HG03342 (cell line): Measurements from ENCODE around the gene RBM18.

Experiments used
- ATAC-seq: cut with Tn5 transposase; IDR thresholded peaks from one replicate; pipeline ENCODE4 v1.9.1; 2021; ENCODE audit warnings: mild to moderate bottlenecking, moderate library complexity; ENCODE audit not compliant: unreplicated experiment

RBM18 gene

DNA sequence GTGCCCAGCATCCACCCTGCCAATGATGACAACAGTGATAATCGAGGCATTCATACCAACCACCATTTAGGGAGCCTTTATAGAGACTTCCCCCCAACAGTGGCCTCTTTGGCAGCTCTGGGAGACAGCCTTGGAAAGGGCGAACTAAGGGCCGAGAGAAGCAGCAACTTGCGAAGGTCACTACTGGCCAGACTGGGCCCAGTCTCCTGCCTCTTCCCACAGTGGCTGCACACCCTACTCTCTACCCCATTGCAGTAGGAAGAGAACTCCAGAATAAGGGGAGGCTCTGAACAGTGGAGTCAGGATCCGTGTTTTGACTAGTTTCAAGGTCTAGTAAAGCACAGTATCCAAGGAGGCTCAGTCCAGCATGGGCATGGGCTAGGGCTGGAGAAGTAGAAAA lies 41.2 kb downstream of the RBM18 start:
- no peak for ATAC-seq

DNA sequence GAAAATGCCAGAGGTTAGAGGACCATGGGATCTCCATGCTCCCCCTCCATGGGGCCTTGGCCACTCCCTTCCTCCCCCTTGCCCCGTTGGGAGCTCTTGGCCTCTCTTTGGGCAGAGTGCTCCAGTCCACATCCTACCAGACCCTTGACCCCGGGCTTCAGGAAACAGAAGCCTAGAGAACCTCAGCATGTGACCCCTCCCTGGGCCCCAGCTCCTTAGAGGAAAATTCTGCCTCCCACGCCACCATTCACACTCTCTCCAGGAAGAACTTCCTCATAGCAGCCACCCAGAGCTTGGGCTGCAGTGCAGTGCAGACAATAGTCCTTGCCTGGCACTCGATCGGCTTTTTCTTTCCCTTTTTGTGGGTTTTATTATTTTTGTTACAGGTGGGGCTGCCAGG lies 41.8 kb downstream of the RBM18 start:
- no peak for ATAC-seq

DNA sequence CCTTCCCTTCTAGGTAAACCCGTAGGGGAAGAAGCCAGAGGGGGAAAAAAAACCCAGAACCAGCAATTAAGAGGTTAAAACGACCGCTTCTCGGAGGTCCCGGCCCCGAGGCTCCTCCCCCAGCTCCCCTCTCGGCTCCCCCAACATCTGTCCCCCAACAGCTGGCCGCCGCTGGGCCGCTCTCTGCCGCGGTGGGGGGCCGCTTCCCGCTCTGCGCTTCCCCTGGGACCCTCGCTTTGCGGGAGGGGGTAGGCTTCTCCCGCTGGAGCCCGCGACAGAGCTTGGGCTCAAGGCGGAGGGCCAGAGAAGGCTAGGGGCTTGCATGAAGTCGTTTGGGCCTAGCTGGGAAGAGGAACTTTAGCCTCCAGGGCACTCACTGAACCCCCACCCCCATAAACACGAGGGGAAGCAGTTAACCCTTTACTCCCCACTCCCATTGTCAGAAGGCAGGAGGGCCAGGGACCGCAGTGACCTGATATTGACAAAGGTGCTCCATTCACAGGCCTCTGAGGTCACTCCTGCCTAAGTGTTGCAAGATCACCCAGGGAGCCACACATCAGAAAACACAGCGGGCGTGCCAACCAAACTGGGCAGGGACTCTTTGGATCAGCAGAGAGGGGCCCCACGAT lies 43.3 kb downstream of the RBM18 start:
- ATAC-seq, result no peak

DNA sequence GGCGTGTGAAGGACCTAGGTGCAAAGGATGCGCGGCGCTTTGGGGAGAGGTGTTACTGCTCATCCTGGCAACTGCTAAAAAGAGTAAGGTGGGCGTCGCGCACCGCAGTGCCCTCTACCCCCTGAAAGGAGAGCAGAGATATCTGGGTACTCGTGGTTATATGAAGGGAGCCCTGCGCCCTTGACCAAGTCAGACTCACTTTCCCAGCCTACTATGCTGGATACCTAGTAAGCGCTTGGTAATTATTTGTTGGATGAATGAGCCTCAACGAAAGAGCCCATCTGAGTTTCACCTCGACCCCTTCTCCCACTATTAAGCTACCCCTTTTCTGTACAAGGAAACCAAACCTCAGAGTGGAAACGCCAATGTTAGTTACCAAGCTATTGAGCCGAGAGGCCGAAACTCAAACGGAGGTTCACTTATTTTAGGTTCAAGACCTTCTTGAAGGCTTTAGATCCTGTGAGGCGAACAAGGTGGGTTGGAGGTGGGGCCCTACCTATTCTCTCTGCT lies 43.9 kb downstream of the RBM18 start:
- no peak for ATAC-seq

DNA sequence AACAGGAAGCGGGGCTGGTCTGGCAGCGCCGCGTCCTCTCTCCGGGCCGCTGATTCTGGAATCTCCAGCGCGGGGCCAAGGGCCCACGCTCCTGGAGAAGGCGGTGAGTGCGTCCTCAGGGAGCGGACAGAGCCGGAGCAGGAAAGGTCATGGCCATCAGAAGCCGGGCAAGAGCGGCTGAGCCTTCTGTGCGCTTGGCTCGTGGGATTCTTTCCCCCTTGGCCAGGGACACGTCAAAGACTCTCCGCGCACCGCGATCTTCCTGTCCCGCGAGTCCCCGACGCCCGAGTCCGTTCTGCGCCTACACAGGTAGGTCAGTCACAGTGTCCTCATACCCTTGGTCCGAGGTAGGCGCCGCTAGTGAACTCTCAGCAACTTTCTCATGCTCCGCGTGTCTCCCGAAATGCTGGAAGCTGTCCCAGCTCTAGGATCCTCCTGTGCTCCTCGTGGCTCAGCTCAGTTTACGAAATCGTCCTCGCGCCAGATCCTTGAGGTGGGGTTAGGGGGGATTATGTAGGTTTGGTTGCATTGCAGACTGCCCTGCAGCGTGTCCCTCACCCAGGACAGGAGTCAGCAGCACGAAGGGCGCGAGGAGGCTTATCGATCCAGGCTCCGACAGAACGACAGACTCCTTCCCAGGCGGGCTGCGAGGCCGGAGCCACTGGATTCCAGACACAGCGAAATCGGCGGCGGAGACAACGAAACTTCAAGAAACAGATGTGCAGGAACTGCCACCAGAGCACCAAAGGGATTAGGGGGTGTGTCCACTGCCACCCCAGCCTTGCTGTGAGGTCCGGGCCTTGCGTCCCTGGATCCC lies 44.6 kb downstream of the RBM18 start:
- no peak for ATAC-seq

DNA sequence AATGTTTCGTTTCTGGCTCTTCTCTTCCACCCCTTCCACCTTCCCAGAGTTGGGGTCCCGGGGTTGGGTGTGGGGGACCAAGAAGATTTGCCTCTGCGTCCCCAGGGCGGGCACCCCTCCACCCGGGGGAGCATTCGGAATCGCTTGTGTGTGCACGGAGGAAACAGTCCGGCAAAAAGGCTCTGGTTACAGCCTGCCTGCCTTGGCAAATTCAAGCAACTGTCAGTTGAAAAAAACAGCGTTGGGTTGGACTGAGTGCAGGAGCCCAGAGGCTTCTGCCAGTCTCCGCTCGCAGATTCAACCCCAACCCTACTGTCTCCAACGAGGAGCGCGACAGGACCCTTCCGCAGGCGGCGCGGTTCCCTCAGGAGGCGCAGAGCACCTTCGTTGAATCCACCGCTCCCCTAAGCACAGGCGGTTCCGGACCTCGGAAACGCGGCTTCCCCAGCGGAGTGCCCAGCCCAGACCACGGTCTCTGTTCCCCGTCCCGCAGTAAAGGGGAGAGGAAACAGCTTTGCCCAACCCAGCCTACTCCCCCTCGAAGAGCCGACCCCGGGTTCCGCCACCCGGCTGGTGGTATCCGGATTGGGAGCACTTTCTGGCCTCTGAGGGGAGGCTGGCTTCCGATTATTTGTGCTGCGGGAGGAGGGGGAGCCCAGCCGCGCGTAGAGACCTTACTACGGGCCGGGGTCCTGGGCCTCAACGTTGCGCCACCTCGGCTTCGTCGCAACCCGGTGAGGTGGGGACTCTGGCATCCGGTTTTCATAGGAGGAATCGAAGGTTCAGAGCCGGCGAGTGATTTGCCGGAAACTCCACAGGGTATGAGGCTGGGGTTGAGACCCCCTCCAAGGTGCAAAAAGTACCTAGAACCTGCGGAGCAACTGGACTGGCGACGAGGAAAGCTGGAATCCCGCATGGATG lies 45.4 kb downstream of the RBM18 start:
- no peak for ATAC-seq

DNA sequence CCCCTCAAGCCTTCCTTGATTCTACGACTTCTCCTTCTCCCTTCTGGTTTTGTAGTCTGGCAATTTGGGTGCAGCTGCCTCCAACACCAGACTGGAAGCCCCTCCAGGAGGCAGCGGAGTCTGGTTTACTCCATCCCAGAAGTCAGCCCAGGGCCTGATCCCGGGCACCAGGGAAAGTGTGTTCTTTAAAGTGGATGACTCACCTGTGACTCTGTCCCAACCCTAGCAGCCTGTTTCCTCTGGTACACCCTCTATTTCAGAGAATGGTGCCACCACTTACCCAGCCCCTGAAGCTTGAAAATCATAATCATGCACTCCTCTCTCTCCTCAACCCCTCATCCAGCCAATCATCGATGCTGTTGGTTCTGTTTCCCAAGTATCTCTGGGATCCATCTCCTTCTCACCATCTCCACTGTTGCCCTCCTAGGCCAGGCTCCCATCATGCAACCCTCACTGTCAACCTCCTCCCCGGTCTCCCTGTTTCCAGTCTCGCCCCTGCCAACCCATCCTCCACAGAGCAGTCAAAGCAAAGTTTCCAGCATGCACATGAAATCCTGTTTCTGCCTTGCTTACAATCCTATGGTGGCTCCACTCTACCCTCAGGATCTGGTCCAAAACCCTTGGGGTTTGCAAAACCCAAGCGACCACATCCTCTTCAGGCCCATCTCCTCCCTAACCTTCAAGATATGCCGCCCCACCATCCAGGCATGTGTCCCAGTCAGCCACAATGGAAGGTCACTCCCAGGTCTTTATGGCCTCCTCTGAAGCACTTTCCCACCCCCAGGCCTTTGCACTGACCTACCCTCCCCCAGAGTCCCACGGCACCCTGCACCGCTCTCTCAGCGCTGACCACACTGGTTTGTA lies 46.3 kb downstream of the RBM18 start:
- ATAC-seq, result no peak

DNA sequence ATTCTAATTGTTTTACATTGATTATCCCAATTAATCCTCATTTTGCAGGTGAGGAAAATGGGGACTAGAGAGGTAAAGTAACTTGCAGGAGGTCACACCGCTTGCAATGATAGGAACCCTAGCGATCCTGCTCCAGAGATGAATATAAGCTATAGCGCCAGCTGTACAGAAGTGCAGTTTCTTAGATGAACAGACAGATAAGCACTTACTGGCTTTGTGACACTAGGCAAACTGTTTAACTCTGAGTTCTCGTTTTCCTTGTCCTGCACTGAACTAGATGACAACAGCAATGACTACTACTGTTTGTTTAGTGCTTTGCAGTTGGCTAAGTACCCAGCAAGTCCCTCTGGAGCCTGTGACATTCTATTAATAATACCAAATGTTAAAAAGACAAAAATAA lies 47.0 kb downstream of the RBM18 start:
- no peak for ATAC-seq

DNA sequence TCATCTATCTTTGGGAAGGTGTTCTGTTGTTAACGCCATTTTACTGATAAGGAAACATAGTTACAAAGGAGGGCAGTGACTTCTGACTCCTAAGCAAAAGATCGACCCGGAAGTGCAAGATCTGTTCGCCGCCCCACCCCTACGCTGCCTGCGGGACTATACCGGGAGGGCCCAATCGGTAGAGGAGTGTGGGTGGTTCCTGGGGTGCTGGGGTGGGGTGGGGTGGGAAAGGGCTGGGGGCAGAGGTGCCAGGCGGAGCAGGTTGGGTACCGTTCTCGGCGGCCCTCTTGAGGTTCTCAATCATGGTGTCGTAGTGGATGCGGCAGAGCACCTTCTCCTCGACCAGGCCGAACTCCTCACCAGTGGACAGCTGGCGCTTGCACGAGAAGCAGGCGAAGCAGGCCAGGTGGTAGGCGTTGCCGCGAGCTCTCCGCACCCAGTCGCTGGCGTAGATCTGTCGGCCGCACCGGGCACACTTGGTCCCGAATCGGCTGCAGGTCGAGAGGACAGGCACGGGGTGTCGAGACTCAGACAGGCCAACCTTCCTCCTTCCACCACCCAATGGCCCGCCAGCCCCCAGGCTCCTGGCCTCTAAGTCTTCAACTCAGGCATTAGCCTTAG lies 47.7 kb downstream of the RBM18 start:
- ATAC-seq, result no peak

DNA sequence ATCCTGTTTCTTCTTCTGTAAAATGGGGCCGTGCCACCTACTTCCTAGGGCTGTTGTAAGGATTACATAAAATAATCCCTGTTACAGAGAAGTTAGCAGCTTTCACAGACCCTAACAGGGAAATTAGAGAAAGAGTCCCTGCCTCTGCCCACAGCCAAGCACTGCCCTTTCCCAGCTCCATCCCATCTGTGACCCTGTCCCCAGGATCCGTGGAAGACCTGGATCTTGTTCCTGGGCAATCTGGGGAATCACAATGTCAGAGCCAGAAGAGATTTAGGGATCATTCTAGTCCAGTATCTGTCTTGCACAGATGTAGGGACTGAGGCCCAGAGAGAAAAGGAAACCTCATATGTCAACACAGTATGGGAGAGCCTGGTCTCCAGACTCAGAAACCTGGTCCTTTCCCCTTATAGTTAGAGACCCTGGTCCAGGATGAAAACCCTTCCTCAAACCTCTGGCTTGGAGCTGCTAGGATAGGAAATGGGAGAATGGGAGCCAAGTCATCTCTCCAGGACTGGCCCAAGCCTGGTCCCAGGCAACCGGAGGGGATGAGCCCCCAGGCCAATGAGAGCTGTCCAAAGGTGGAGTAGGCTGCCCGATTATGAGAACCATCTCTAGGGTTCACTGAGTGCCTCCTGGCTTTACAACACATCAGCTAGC lies 48.4 kb downstream of the RBM18 start:
- ATAC-seq, result no peak

DNA sequence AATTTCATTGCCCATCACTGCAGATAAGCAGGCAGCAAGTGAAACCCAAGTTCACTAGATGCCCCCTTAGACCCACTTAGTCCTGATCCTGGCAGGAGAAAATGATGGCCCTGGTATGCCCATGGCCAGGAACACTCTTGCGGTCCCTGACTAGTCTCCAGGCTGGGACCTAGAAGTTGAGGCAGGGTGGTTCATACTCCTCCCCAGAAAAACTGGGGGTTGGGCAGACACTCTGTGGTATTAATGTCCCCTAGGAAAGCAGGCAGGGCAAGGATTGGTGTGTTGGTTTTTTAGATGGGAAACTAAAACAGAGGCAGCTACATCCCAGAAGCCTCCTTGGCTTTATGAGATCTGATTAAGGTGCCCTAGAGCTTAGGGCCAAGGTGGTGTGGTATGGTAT lies 49.0 kb downstream of the RBM18 start:
- ATAC-seq, result no peak

DNA sequence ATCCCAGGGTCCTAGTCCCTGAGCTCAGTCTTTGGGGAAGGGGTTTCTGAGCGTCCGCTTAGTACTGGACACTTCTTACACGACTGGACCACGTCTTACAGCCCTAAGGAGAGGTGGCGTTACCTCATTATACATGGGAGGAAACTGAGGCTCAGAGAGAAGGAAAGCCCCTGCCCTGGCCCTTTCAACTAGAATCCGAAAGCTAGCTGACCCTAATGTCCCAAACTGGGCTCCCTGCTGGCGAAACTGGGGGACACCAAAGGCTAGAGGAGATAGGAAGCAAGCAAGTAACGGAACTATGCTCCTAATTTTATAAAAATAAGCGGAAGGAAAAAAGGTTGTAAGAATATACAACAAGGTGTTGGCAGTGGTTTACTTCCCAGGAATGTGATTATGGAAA lies 50.1 kb downstream of the RBM18 start:
- ATAC-seq, result no peak

DNA sequence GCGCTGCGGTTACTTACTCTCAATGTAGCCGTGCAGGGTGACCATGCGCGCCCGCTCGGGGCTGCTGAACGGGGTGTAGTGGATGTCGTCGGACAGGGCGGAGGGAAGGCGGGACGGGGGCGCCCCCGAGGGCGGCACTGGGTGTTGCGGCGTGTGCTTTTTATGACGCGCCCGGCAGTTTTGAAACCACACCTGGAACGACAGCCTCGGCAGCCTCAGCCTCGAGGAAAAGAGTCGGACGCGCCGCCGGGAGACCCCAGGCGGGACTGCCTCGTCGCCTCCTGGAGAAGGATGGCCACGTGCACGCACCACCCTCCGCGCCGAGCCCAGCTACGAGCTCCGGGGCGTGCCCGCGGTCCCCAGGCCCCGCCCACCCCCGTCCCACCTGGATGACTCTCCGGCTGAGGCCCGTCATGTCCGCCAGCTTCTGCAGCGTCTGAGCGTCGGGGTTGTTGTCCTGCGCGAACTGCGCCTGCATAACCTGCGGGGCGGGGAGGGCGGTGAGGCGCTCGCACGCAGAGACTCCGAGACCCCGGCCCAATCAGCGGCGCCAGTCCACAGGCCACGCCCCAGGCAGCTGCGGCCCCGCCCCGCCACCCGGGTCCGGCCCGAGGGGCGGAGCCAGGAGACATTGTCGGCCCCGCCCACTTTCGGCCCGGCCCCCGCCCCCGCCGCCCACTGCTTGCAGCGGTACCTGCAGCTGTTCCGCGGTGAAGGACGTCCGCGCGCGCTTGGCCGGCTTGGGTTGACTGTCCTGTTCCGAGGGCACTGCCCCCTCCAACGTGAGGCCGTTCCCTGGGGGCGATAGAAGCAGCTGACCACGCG lies 50.8 kb downstream of the RBM18 start:
- peak; percentile 53 for ATAC-seq

DNA sequence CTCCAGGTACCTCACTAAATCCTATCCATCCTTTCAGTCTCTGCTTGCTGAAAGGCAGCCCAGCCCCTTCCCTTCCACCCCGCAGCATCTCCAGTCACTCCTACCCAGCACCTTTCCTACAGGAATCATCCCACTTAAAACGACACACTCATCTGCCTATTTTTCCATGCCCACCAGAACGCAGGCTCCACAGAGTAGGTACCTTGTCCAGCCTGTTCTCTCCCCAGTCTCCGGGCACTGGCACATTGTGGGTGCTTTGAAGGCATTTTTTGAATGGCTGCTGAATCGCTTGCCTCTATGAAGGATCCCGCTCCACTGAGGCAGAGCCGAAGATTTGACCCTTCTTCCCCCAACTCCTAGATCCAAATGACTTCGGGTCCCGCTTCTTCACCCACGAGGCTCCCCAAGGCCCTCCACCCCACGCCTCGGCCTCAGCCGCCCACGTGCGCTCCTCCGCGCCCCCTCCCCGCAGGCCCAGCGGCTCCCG lies 51.5 kb downstream of the RBM18 start:
- no peak for ATAC-seq

DNA sequence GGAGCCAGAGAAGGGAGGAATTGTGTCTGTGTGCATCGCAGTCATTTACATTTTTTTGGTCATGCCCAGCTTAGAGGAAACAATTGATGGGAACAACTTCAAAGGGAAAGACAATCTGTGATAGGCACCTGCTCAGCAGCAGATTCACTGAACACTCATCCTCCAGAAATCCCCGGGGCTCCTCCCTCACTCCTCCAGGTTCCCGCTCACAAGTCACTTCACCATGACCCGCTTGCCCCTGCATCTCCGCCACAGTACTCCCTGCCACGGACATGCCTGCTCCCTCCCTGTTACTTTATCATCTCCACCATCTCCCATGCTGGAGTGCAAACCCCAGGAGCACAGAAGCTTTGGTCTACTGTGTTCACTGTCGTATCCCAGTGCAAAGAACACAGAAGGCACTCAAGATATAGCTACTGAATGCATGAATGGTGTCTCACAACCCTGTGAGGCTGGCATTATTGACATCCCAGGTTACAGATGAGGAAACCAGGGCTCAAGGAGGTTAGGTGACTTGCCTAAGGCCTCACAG lies 52.1 kb downstream of the RBM18 start:
- ATAC-seq, result no peak

DNA sequence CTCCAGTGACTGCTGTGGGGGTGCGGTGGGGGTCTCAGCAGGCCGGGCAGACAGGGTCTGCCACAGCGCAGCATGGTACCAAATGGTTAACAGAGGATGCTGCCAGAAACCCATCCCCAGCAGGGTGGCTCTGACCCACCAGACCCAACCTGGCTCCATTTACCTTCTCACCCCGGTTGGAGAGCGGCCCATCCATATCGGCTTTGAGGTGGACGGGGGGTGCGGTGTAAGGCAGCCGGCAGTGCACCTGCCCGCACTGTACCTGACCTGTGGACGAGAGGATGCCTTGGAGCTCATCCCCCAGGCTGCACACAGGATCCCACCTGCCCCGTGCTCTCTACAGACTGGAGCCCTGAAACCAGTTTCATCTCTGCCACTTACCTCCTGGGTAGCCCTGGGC lies 55.2 kb downstream of the RBM18 start:
- no peak for ATAC-seq

DNA sequence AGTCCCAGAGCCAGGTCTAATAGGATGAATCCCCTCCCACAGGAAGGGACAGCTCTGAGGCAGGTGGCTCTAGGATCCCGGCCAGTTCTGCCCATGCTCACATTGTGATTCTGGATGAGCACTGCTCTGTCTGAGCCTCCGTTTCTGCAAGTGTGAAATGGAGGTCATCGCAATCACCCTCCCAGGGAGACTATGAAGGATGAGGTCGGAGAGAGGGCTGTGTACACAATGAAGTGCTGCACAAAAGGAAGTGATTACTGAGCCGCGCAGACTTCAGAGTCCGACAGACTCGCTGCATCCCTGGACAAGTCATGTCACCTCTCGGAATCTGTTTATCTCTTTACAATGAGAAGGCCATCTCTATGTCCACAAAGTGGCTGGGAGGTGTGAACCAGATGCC lies 57.5 kb downstream of the RBM18 start:
- ATAC-seq, result no peak
